Chondrocyte (in vitro differentiated cells): Measurements from ENCODE around the gene BTBD6. TPM values are rescaled to one million over a fixed set of nuclear protein-coding genes. Genes with fewer than 3 reads are reported as not detected.
"Not testable (repeated sequence)": the region's sequence is repeated elsewhere in the genome, so short reads cannot be mapped to it uniquely, and the experiment has no call there.

Experiments
- DNase-seq: peaks from one replicate; pipeline ENCODE4 v3.0.0; 2021; ENCODE audit warnings: mixed read lengths, low spot score
- H3K27ac Mint-ChIP-seq: one replicate; pipeline ENCODE4 v1.8.0; 2021; ENCODE audit warnings: mild to moderate bottlenecking, moderate library complexity, mixed read lengths; ENCODE audit not compliant: unreplicated experiment
- H3K27me3 Mint-ChIP-seq: 2 replicates; pipeline ENCODE4 v1.8.0; 2021; ENCODE audit warnings: low read depth, mixed read lengths
- H3K36me3 Mint-ChIP-seq: 2 replicates; pipeline ENCODE4 v1.8.0; 2021; ENCODE audit warnings: low read depth, mixed read lengths
- H3K4me1 Mint-ChIP-seq: 2 replicates; pipeline ENCODE4 v1.8.0; 2021; ENCODE audit warnings: low read depth, mild to moderate bottlenecking, mixed read lengths
- H3K4me3 Mint-ChIP-seq: one replicate; pipeline ENCODE4 v1.8.0; 2021; ENCODE audit warnings: mild to moderate bottlenecking, moderate library complexity, mixed read lengths; ENCODE audit not compliant: unreplicated experiment
- H3K9me3 Mint-ChIP-seq: 2 replicates; pipeline ENCODE4 v1.8.0; 2021; ENCODE audit warnings: low read depth, mixed read lengths
- total RNA-seq: library from RNA; stranded (reverse); gene quantifications from 3 replicates; pipeline ENCODE4 v1.2.1, GENCODE V29; 2021
- TF ChIP-seq, protein P1 (sequence below): fragments of 200-600 bp; sonication (generic); IDR thresholded peaks from 2 replicates; pipeline ENCODE4 v1.5.0; 2021; ENCODE audit warnings: antibody characterized with exemption, mild to moderate bottlenecking, moderate library complexity

The BTBD6 gene
- total RNA-seq, 1 donor from 2014 or later: 54.3 TPM

DNA sequence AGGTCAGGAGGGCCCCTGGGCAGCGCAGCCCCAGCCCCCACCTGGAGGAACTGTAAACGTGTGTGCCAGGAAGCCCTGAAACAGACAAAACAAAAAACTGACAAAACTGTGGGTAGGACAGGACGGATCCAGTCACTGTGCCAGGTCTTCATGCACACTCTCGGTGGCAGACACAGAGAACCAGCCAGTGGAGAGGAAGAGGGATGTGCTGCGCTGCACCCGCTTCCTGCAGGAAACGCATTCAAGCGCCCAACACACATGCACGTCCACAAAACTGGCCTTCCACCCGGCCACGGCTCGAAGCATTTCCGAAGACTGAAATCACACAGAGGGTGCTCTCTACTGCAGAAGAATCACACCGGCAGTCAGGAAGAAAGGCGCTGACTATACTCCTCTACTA is 35.6 kb downstream of the BTBD6 start:
- Mint-ChIP-seq H3K4me1 (peaks cover 8% of the 10 kb centered on the region), H3K9me3 (no peaks in the 10 kb centered on the region), H3K27me3 (no peaks in the 10 kb centered on the region), H3K27ac (no peak overlapping the region), H3K4me3 (no peak overlapping the region), H3K36me3 (peaks cover 2% of the 10 kb centered on the region)
- DNase-seq: no peak
- TF ChIP-seq, protein P1, sequence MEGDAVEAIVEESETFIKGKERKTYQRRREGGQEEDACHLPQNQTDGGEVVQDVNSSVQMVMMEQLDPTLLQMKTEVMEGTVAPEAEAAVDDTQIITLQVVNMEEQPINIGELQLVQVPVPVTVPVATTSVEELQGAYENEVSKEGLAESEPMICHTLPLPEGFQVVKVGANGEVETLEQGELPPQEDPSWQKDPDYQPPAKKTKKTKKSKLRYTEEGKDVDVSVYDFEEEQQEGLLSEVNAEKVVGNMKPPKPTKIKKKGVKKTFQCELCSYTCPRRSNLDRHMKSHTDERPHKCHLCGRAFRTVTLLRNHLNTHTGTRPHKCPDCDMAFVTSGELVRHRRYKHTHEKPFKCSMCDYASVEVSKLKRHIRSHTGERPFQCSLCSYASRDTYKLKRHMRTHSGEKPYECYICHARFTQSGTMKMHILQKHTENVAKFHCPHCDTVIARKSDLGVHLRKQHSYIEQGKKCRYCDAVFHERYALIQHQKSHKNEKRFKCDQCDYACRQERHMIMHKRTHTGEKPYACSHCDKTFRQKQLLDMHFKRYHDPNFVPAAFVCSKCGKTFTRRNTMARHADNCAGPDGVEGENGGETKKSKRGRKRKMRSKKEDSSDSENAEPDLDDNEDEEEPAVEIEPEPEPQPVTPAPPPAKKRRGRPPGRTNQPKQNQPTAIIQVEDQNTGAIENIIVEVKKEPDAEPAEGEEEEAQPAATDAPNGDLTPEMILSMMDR: no peak

- TF ChIP-seq, protein P1: no peak
- peaks cover 2% of the 10 kb centered on the region for H3K36me3 Mint-ChIP-seq
- no peaks in the 10 kb centered on the region for H3K9me3 Mint-ChIP-seq
- H3K27me3 Mint-ChIP-seq: no peaks in the 10 kb centered on the region
- peaks cover 8% of the 10 kb centered on the region for H3K4me1 Mint-ChIP-seq
- H3K4me3 Mint-ChIP-seq: no peak overlapping the region
- no peak for DNase-seq
- H3K27ac Mint-ChIP-seq: no peak overlapping the region
Observed at GRCh38 chr14:105285174-105285573, 36.8 kb downstream of the BTBD6 start.

- H3K9me3 Mint-ChIP-seq: no peaks in the 10 kb centered on the region
- no peak overlapping the region for H3K4me3 Mint-ChIP-seq
- peaks cover 3% of the 10 kb centered on the region for H3K4me1 Mint-ChIP-seq
- no peaks in the 10 kb centered on the region for H3K27me3 Mint-ChIP-seq
- H3K36me3 Mint-ChIP-seq: peaks cover 2% of the 10 kb centered on the region
- no peak for DNase-seq
- H3K27ac Mint-ChIP-seq: no peak overlapping the region
- TF ChIP-seq, protein P1: no peak
Observed at GRCh38 chr14:105286759-105287144, 38.4 kb downstream of the BTBD6 start.

GRCh38 chr14:105287249-105288102 is 39.1 kb downstream of the BTBD6 start:
- Mint-ChIP-seq H3K4me3 (no peak overlapping the region), H3K27ac (no peak overlapping the region), H3K9me3 (no peaks in the 10 kb centered on the region), H3K27me3 (no peaks in the 10 kb centered on the region), H3K4me1 (no peaks in the 10 kb centered on the region), H3K36me3 (peaks cover 2% of the 10 kb centered on the region)
- TF ChIP-seq, protein P1: no peak
- no peak for DNase-seq

- not testable (repeated sequence) for H3K27me3 Mint-ChIP-seq, DNase-seq, H3K27ac Mint-ChIP-seq, H3K36me3 Mint-ChIP-seq, H3K4me3 Mint-ChIP-seq, H3K9me3 Mint-ChIP-seq, H3K4me1 Mint-ChIP-seq
Observed at GRCh38 chr14:105288936-105289335, 40.6 kb downstream of the BTBD6 start.
